ENCODE measurements around the gene ROBO1.
"Not testable (repeated sequence)": the region's sequence is repeated elsewhere in the genome, so short reads cannot be mapped to it uniquely, and the experiment has no call there.

Gene ROBO1

GRCh38 chr3:79344876-79345871 lies 422.6 kb downstream of the ROBO1 start:
- DNase-seq = no peak
- TF ChIP-seq POLR2A (IDR thresholded peaks at IDR 0.05; ENCODE audit: low read length) = no peak
- TF ChIP-seq GATA1 (IDR thresholded peaks at IDR 0.05; ENCODE audit: low read depth, low read length) = no peak

GRCh38 chr3:79341961-79342360 lies 425.8 kb downstream of the ROBO1 start:
- TF ChIP-seq GATA1 (IDR thresholded peaks at IDR 0.05; ENCODE audit: low read depth, low read length) (no peak), POLR2A (IDR thresholded peaks at IDR 0.05; ENCODE audit: low read length) (no peak)
- no peak for DNase-seq

GRCh38 chr3:79339846-79340245 lies 428.0 kb downstream of the ROBO1 start:
- DNase-seq = no peak
- TF ChIP-seq GATA1 (IDR thresholded peaks at IDR 0.05; ENCODE audit: low read depth, low read length) (no peak), POLR2A (IDR thresholded peaks at IDR 0.05; ENCODE audit: low read length) (no peak)

- DNase-seq = no peak
- TF ChIP-seq POLR2A (IDR thresholded peaks at IDR 0.05; ENCODE audit: low read length) (no peak), GATA1 (IDR thresholded peaks at IDR 0.05; ENCODE audit: low read depth, low read length) (no peak)
Observed at GRCh38 chr3:79337798-79338197, 430.0 kb downstream of the ROBO1 start.

- TF ChIP-seq POLR2A (IDR thresholded peaks at IDR 0.05; ENCODE audit: low read length) (no peak), GATA1 (IDR thresholded peaks at IDR 0.05; ENCODE audit: low read depth, low read length) (no peak)
- DNase-seq = no peak
Observed at GRCh38 chr3:79329154-79329553, 438.6 kb downstream of the ROBO1 start.

- no peak for DNase-seq
- no peak for TF ChIP-seq POLR2A (IDR thresholded peaks at IDR 0.05; ENCODE audit: low read length)
- TF ChIP-seq GATA1 (IDR thresholded peaks at IDR 0.05; ENCODE audit: low read depth, low read length) = no peak
Observed at GRCh38 chr3:79326642-79327041, 441.2 kb downstream of the ROBO1 start.

GRCh38 chr3:79325833-79326383 lies 441.9 kb downstream of the ROBO1 start:
- not testable (repeated sequence) for DNase-seq

GRCh38 chr3:79317551-79318518 lies 450.0 kb downstream of the ROBO1 start:
- no peak for TF ChIP-seq GATA1 (IDR thresholded peaks at IDR 0.05; ENCODE audit: low read depth, low read length)
- TF ChIP-seq POLR2A (IDR thresholded peaks at IDR 0.05; ENCODE audit: low read length) = no peak
- no peak for DNase-seq

GRCh38 chr3:79314962-79315361 lies 452.8 kb downstream of the ROBO1 start:
- no peak for DNase-seq
- no peak for TF ChIP-seq GATA1 (IDR thresholded peaks at IDR 0.05; ENCODE audit: low read depth, low read length)
- TF ChIP-seq POLR2A (IDR thresholded peaks at IDR 0.05; ENCODE audit: low read length) = no peak

- no peak for DNase-seq
- TF ChIP-seq POLR2A (IDR thresholded peaks at IDR 0.05; ENCODE audit: low read length) (no peak), GATA1 (IDR thresholded peaks at IDR 0.05; ENCODE audit: low read depth, low read length) (no peak)
Observed at GRCh38 chr3:79314544-79314943, 453.3 kb downstream of the ROBO1 start.

GRCh38 chr3:79310016-79310415 lies 457.8 kb downstream of the ROBO1 start:
- TF ChIP-seq GATA1 (IDR thresholded peaks at IDR 0.05; ENCODE audit: low read depth, low read length) (no peak), POLR2A (IDR thresholded peaks at IDR 0.05; ENCODE audit: low read length) (no peak)
- DNase-seq = no peak

- DNase-seq = no peak
- no peak for TF ChIP-seq POLR2A (IDR thresholded peaks at IDR 0.05; ENCODE audit: low read length)
- TF ChIP-seq GATA1 (IDR thresholded peaks at IDR 0.05; ENCODE audit: low read depth, low read length) = no peak
Observed at GRCh38 chr3:79306934-79307570, 460.7 kb downstream of the ROBO1 start.

- not testable (repeated sequence) for DNase-seq
Observed at GRCh38 chr3:79299949-79300635, 467.7 kb downstream of the ROBO1 start.
